Caco-2 (cell line): ENCODE measurements around the gene PLA2G1B. TPM values are rescaled to one million over a fixed set of nuclear protein-coding genes. Genes with fewer than 3 reads are reported as not detected.

Source experiments
- BruUV-seq: library from RNA; stranded (reverse); fragments of 400-500 nt; replicated peaks from 2 replicates; lab custom pipeline; 2021; lab: Mats Ljungman, UMichigan
- CTCF ChIA-PET: fragments of 300-600 bp; sonication (Branson Sonifier 250); formaldehyde crosslinking; loops from one replicate; lab custom pipeline; 2022; ENCODE audit warnings: antibody characterized with exemption; lab: Charles Lee
- POLR2A ChIA-PET: fragments of 300-600 bp; sonication (Branson Sonifier 250); formaldehyde crosslinking; loops from one replicate; lab custom pipeline; 2022; ENCODE audit warnings: antibody characterized with exemption; lab: Charles Lee
- DNase-seq, 2 experiments: peaks; one replicate each; pipeline versions ENCODE4 v3.0.0 to v3.0.0-alpha.2; 2020 to 2022
- H3K27me3 ChIP-seq: replicated peaks from 2 replicates; pipeline ENCODE4 v1.6.0; 2011; ENCODE audit warnings: low read length; ENCODE audit not compliant: control insufficient read depth, insufficient read depth
- H3K36me3 ChIP-seq: 2 replicates; pipeline ENCODE4 v1.5.1; 2011; ENCODE audit warnings: low read length; ENCODE audit not compliant: control insufficient read depth, insufficient read depth
- H3K4me1 ChIP-seq: fragments of 250-450 bp; sonication (Bioruptor Pico); 2 replicates; pipeline ENCODE4 v1.5.1; 2020; ENCODE audit warnings: mild to moderate bottlenecking
- H3K4me3 ChIP-seq: 2 replicates; pipeline ENCODE4 v1.5.1; 2011; ENCODE audit warnings: low read depth, mild to moderate bottlenecking, control low read depth, low read length
- H3K9me3 ChIP-seq: fragments of 250-450 bp; sonication (Bioruptor Pico); 2 replicates; pipeline ENCODE4 v1.5.1; 2020; ENCODE audit warnings: mild to moderate bottlenecking, moderate library complexity
- H3K27ac Mint-ChIP-seq: one replicate; pipeline ENCODE4 v1.8.0; 2022; ENCODE audit warnings: mixed read lengths; ENCODE audit not compliant: unreplicated experiment
- H3K27me3 Mint-ChIP-seq: one replicate; pipeline ENCODE4 v1.8.0; 2022; ENCODE audit warnings: mixed read lengths; ENCODE audit not compliant: insufficient read depth, unreplicated experiment
- H3K36me3 Mint-ChIP-seq: one replicate; pipeline ENCODE4 v1.8.0; 2022; ENCODE audit warnings: mild to moderate bottlenecking, mixed read lengths; ENCODE audit not compliant: insufficient read depth, unreplicated experiment
- H3K4me1 Mint-ChIP-seq: one replicate; pipeline ENCODE4 v1.8.0; 2022; ENCODE audit warnings: low read depth, mixed read lengths; ENCODE audit not compliant: unreplicated experiment
- H3K4me3 Mint-ChIP-seq: one replicate; pipeline ENCODE4 v1.8.0; 2022; ENCODE audit warnings: mild to moderate bottlenecking, moderate library complexity, mixed read lengths; ENCODE audit not compliant: unreplicated experiment
- H3K9me3 Mint-ChIP-seq: one replicate; pipeline ENCODE4 v1.8.0; 2022; ENCODE audit warnings: mixed read lengths; ENCODE audit not compliant: unreplicated experiment
- CTCF ChIP-seq, 2 experiments: fragments of 200-600 bp in 1 of 2; IDR thresholded peaks; 1 replicate in 1 of 2; 2 replicates in 1 of 2; pipeline versions ENCODE4 v1.5.1 to v1.8.0; 2011 to 2022; ENCODE audit warnings: antibody characterized with exemption in 1 of 2, control low read depth in 1 of 2, inconsistent platforms in 1 of 2, low read depth in 1 of 2, low read length in 1 of 2, mild to moderate bottlenecking in 1 of 2, moderate library complexity in 1 of 2; ENCODE audit not compliant: insufficient read depth in 1 of 2, severe bottlenecking in 1 of 2, unreplicated experiment in 1 of 2
- intact Hi-C: fragments of 100-400 bp; cut with micrococcal nuclease; formaldehyde crosslinking; loops from one replicate; pipeline ENCODE4 v1.10.0; 2022; ENCODE audit not compliant: unreplicated experiment
- total RNA-seq: library from RNA; stranded (reverse); gene quantifications from 2 replicates; pipeline ENCODE4 v1.2.3, GENCODE V29; 2022

The PLA2G1B gene
- total RNA-seq, 1 experiment from 2014 or later, result not detected

- H3K27ac Mint-ChIP-seq, result peak overlapping the region; percentile 80
- intact Hi-C loops, result loop anchor here (1.0 kb wide), 1 partner anchor 19 kb away; the partner anchor contains the start of gene SIRT4
These were observed 6.0 kb downstream of the PLA2G1B start for GRCh38 chr12:120321382-120322202.

GRCh38 chr12:120317224-120318105, 10.1 kb downstream of the PLA2G1B start:
- ChIA-PET CTCF (interaction anchor here (0.6 to 1.5 kb wide), 9 partner anchors 12 to 200 kb away, joined by 3 to 27 read pairs (median 3); partner anchors contain the start of genes COX6A1, RNU4-1 and SIRT4), POLR2A (interaction anchor here (0.6 to 2.3 kb wide), 7 partner anchors 15 to 222 kb away, joined by 3 to 29 read pairs (median 6); partner anchors contain the start of genes RNU4-1, RNU4-2, RPLP0 and SIRT4)
- H3K27me3 ChIP-seq, result no peaks in the 10 kb centered on the region
- intact Hi-C loops, result loop anchor here (1.0 kb wide), 1 partner anchor 15 kb away; the partner anchor contains the start of gene SIRT4
- TF ChIP-seq CTCF (IDR thresholded peaks at IDR 0.05; ENCODE audit: insufficient read depth in 1 of 2, low read depth in 1 of 2, low read length in 1 of 2, severe bottlenecking in 1 of 2, unreplicated experiment in 1 of 2), result peak; percentile 52 to 77
- peak; percentile 100 for DNase-seq
- no TSS peak for BruUV-seq
- Mint-ChIP-seq H3K9me3 (no peaks in the 10 kb centered on the region), H3K4me3 (peak overlapping the region; percentile 95), H3K27ac (peak overlapping the region; percentile 99), H3K27me3 (no peaks in the 10 kb centered on the region), H3K36me3 (peaks cover 12% of the 10 kb centered on the region), H3K4me1 (peaks cover 13% of the 10 kb centered on the region)
- peak overlapping the region; percentile 49 for H3K4me3 ChIP-seq
- peaks cover 22% of the 10 kb centered on the region for H3K4me1 ChIP-seq
- H3K9me3 ChIP-seq, result no peaks in the 10 kb centered on the region
- no peaks in the 10 kb centered on the region for H3K36me3 ChIP-seq

More at GRCh38 chr12:120321382-120322202, 6.0 kb downstream of the PLA2G1B start:
- TF ChIP-seq CTCF (IDR thresholded peaks at IDR 0.05; ENCODE audit: insufficient read depth in 1 of 2, low read depth in 1 of 2, low read length in 1 of 2, severe bottlenecking in 1 of 2, unreplicated experiment in 1 of 2), result no peak
- H3K27me3 ChIP-seq, result no peaks in the 10 kb centered on the region
- peaks cover 22% of the 10 kb centered on the region for H3K4me1 ChIP-seq
- no peaks in the 10 kb centered on the region for H3K9me3 ChIP-seq
- peaks cover 17% of the 10 kb centered on the region for H3K4me1 Mint-ChIP-seq
- peaks cover 12% of the 10 kb centered on the region for H3K36me3 Mint-ChIP-seq
- no peak overlapping the region for H3K4me3 ChIP-seq
- H3K4me3 Mint-ChIP-seq, result peak overlapping the region; percentile 57
- ChIA-PET CTCF (interaction anchor here (0.6 to 2.8 kb wide), 7 partner anchors 11 to 328 kb away, joined by 3 to 25 read pairs (median 3); partner anchors contain the start of gene SIRT4), POLR2A (interaction anchor here (0.6 to 2.0 kb wide), 7 partner anchors 20 to 260 kb away, joined by 3 to 32 read pairs (median 5); partner anchors contain the start of genes POP5, RNU4-1, RNU4-2 and RPLP0)
- H3K9me3 Mint-ChIP-seq, result no peaks in the 10 kb centered on the region
- DNase-seq, result peak; percentile 71 to 81
- no peaks in the 10 kb centered on the region for H3K27me3 Mint-ChIP-seq
- H3K36me3 ChIP-seq, result no peaks in the 10 kb centered on the region
- BruUV-seq, result no TSS peak
